ENCODE results near the gene B4GALNT3. TPM values are rescaled to one million over a fixed set of nuclear protein-coding genes. Genes with fewer than 3 reads are reported as not detected.

B4GALNT3 gene
- total and polyA plus RNA-seq, 10 of the 15 experiments (the other 5 are each of a cell fraction or from before 2014, with no cell fraction given) = 0.05 to 4.2 (median 2.7) TPM; not detected in 1

DNA sequence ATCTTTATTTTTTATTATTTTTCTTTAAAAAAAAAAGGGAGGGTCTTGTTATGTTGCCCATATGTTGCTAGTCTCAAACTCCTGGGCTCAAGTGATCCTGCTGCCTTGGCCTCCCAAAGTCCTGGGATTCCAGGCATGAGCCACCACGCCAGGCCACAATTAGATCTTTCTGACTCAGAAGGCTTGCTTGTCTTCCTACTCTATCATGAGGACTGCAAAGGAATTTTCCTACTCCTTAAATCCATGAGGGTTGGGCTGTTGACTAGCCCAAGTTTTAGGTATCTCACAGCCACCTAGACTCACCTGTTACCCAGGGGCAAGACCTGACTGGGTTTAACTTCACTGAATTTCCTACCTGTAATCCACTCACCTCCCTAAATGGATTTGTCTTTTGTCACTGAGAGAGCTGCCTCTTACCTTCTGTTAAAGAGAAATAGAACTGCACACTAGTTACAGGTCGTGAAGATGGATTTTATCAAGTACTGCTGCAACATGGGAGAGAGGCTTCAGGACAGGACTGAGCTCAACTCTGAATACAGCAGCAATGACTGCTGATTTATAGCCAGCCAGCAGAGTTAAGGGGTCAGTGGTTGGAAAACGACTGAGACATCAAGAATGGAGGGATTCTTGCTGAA lies 72.3 kb downstream of the B4GALNT3 start:
- BruUV-seq (replicated peaks) = no TSS peak
- in situ Hi-C loops (cut with MboI) = no loop called here
- H2AFZ ChIP-seq (ENCODE audit: control insufficient read depth, low read depth, low read length) = no peak overlapping the region
- no peaks in the 10 kb centered on the region for H3K36me3 ChIP-seq (ENCODE audit: control insufficient read depth in 2 of 2, insufficient read depth in 2 of 2, low read length in 1 of 2)
- ChIA-PET SMC1A (ENCODE audit: uncharacterized antibody, unreplicated experiment) (no interaction called here), POLR2A (no interaction called here), CTCF (interaction anchor here (0.7 to 1.1 kb wide), 3 partner anchors 15 to 82 kb away, joined by 3 to 4 read pairs (median 3); no protein-coding TSS in a partner anchor), RAD21 (ENCODE audit: unreplicated experiment) (no interaction called here)
- H3K4me3 ChIP-seq = no peak overlapping the region
- no peak overlapping the region for H3K9ac ChIP-seq (ENCODE audit: control insufficient read depth, insufficient read depth, low read length)
- no peak for ATAC-seq
- H4K20me1 ChIP-seq (ENCODE audit: control insufficient read depth, insufficient read depth) = no peaks in the 10 kb centered on the region
- peaks cover 0 to 2% of the 10 kb centered on the region in 2 experiments; a peak in 2 of 4 replicates for H3K27me3 ChIP-seq (replicated peaks in 1 of 2; ENCODE audit: control insufficient read depth in 2 of 2, insufficient read depth in 2 of 2, low read length in 1 of 2)
- H3K27ac ChIP-seq (ENCODE audit: control insufficient read depth, insufficient read depth) = no peak overlapping the region
- peaks cover 3% of the 10 kb centered on the region; the same call in 2 of the 3 replicates for H3K9me3 ChIP-seq (replicated peaks; ENCODE audit: control insufficient read depth, insufficient read depth, low read length)
- 0% methylated on average over 3 of the region's 3 CpGs for WGBS (ENCODE audit: insufficient coverage, insufficient replicate concordance, low lambda C conversion rate, missing lambda C conversion rate)
- no peak for DNase-seq (ENCODE audit: low read depth, low spot score)
- H3K79me2 ChIP-seq (ENCODE audit: control insufficient read depth, insufficient read depth, low read length) = no peaks in the 10 kb centered on the region
- no peak overlapping the region for H3K4me2 ChIP-seq (ENCODE audit: control insufficient read depth, insufficient read depth)
- H3K4me1 ChIP-seq (ENCODE audit: control insufficient read depth, insufficient read depth, low read length) = no peaks in the 10 kb centered on the region
- intact Hi-C loops (cut with micrococcal nuclease; ENCODE audit: unreplicated experiment) = loop anchor here (5.0 kb wide), 1 partner anchor 75 kb away; the partner anchor contains the start of gene B4GALNT3
- FAIRE-seq = no peak
- TF ChIP-seq, protein P1, sequence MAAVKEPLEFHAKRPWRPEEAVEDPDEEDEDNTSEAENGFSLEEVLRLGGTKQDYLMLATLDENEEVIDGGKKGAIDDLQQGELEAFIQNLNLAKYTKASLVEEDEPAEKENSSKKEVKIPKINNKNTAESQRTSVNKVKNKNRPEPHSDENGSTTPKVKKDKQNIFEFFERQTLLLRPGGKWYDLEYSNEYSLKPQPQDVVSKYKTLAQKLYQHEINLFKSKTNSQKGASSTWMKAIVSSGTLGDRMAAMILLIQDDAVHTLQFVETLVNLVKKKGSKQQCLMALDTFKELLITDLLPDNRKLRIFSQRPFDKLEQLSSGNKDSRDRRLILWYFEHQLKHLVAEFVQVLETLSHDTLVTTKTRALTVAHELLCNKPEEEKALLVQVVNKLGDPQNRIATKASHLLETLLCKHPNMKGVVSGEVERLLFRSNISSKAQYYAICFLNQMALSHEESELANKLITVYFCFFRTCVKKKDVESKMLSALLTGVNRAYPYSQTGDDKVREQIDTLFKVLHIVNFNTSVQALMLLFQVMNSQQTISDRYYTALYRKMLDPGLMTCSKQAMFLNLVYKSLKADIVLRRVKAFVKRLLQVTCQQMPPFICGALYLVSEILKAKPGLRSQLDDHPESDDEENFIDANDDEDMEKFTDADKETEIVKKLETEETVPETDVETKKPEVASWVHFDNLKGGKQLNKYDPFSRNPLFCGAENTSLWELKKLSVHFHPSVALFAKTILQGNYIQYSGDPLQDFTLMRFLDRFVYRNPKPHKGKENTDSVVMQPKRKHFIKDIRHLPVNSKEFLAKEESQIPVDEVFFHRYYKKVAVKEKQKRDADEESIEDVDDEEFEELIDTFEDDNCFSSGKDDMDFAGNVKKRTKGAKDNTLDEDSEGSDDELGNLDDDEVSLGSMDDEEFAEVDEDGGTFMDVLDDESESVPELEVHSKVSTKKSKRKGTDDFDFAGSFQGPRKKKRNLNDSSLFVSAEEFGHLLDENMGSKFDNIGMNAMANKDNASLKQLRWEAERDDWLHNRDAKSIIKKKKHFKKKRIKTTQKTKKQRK (IDR thresholded peaks at IDR 0.05; ENCODE audit: low read depth, low read length) = no peak
- TF ChIP-seq, protein P2, sequence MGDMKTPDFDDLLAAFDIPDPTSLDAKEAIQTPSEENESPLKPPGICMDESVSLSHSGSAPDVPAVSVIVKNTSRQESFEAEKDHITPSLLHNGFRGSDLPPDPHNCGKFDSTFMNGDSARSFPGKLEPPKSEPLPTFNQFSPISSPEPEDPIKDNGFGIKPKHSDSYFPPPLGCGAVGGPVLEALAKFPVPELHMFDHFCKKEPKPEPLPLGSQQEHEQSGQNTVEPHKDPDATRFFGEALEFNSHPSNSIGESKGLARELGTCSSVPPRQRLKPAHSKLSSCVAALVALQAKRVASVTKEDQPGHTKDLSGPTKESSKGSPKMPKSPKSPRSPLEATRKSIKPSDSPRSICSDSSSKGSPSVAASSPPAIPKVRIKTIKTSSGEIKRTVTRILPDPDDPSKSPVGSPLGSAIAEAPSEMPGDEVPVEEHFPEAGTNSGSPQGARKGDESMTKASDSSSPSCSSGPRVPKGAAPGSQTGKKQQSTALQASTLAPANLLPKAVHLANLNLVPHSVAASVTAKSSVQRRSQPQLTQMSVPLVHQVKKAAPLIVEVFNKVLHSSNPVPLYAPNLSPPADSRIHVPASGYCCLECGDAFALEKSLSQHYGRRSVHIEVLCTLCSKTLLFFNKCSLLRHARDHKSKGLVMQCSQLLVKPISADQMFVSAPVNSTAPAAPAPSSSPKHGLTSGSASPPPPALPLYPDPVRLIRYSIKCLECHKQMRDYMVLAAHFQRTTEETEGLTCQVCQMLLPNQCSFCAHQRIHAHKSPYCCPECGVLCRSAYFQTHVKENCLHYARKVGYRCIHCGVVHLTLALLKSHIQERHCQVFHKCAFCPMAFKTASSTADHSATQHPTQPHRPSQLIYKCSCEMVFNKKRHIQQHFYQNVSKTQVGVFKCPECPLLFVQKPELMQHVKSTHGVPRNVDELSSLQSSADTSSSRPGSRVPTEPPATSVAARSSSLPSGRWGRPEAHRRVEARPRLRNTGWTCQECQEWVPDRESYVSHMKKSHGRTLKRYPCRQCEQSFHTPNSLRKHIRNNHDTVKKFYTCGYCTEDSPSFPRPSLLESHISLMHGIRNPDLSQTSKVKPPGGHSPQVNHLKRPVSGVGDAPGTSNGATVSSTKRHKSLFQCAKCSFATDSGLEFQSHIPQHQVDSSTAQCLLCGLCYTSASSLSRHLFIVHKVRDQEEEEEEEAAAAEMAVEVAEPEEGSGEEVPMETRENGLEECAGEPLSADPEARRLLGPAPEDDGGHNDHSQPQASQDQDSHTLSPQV (IDR thresholded peaks at IDR 0.05) = no peak
- no peak for TF ChIP-seq RAD21 (IDR thresholded peaks at IDR 0.05; ENCODE audit: insufficient read depth, low read depth, low read length)
- TF ChIP-seq, protein P3, sequence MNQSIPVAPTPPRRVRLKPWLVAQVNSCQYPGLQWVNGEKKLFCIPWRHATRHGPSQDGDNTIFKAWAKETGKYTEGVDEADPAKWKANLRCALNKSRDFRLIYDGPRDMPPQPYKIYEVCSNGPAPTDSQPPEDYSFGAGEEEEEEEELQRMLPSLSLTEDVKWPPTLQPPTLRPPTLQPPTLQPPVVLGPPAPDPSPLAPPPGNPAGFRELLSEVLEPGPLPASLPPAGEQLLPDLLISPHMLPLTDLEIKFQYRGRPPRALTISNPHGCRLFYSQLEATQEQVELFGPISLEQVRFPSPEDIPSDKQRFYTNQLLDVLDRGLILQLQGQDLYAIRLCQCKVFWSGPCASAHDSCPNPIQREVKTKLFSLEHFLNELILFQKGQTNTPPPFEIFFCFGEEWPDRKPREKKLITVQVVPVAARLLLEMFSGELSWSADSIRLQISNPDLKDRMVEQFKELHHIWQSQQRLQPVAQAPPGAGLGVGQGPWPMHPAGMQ (IDR thresholded peaks at IDR 0.05; ENCODE audit: borderline replicate concordance) = no peak
- TF ChIP-seq IRF4 (IDR thresholded peaks at IDR 0.05; ENCODE audit: low read depth, low read length) = no peak
- no peak for TF ChIP-seq NFYB (IDR thresholded peaks at IDR 0.05; ENCODE audit: insufficient read depth, low read depth, low read length)
- TF ChIP-seq, protein P4, sequence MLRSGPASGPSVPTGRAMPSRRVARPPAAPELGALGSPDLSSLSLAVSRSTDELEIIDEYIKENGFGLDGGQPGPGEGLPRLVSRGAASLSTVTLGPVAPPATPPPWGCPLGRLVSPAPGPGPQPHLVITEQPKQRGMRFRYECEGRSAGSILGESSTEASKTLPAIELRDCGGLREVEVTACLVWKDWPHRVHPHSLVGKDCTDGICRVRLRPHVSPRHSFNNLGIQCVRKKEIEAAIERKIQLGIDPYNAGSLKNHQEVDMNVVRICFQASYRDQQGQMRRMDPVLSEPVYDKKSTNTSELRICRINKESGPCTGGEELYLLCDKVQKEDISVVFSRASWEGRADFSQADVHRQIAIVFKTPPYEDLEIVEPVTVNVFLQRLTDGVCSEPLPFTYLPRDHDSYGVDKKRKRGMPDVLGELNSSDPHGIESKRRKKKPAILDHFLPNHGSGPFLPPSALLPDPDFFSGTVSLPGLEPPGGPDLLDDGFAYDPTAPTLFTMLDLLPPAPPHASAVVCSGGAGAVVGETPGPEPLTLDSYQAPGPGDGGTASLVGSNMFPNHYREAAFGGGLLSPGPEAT (IDR thresholded peaks at IDR 0.05; ENCODE audit: low read depth) = no peak
- TF ChIP-seq ESRRA (IDR thresholded peaks at IDR 0.05; ENCODE audit: low read length) = no peak
- no peak for TF ChIP-seq ZNF384 (IDR thresholded peaks at IDR 0.05; ENCODE audit: borderline replicate concordance, low read depth, low read length)

Measured in GM12878 (cell line).